PC-9 (cell line): ENCODE results near the gene RTCB.

Source experiments
- EZH2 ChIP-seq: fragments of 200-600 bp; sonication (generic); IDR thresholded peaks from 2 replicates; pipeline ENCODE4 v1.8.0; 2017; ENCODE audit warnings: antibody characterized with exemption, low read depth
- TF ChIP-seq, protein P1 (sequence below): fragments of 200-600 bp; sonication (generic); conservative IDR thresholded peaks from 2 replicates; pipeline ENCODE4 v1.6.1; 2017; ENCODE audit warnings: mixed run types, antibody characterized with exemption, mild to moderate bottlenecking, moderate library complexity

DNA sequence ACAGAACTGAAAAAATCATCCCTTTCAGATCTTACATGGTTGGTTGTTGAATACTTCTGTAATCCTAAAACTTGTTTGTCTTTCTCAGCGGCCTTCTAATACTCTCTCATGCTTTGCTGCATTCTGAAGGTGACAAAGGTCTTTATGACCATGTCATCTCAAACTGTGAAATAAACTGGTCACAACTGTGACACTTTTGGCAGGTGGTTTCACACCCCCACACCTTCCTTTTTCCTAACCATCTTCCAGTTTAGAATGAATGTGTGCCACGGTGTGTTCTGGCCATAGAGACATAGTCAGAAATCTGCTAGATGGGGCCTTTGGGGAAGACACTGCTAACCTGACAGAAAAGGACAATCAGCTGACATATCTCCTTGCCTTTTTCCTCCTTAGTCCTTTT is 69.1 kb downstream of the RTCB start:
- TF ChIP-seq, protein P1, sequence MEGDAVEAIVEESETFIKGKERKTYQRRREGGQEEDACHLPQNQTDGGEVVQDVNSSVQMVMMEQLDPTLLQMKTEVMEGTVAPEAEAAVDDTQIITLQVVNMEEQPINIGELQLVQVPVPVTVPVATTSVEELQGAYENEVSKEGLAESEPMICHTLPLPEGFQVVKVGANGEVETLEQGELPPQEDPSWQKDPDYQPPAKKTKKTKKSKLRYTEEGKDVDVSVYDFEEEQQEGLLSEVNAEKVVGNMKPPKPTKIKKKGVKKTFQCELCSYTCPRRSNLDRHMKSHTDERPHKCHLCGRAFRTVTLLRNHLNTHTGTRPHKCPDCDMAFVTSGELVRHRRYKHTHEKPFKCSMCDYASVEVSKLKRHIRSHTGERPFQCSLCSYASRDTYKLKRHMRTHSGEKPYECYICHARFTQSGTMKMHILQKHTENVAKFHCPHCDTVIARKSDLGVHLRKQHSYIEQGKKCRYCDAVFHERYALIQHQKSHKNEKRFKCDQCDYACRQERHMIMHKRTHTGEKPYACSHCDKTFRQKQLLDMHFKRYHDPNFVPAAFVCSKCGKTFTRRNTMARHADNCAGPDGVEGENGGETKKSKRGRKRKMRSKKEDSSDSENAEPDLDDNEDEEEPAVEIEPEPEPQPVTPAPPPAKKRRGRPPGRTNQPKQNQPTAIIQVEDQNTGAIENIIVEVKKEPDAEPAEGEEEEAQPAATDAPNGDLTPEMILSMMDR = no peak
- TF ChIP-seq EZH2 = no peak
